GF-D8 (cell line): Measurements from ENCODE around the gene BCO1.

Experiments
- DNase-seq: peaks from one replicate; lab custom pipeline; 2025; lab: John Stamatoyannopoulos, UW

BCO1 gene

GRCh38 chr16:81232740-81233367 is 5.6 kb upstream of the BCO1 start:
- DNase-seq, result no peak

GRCh38 chr16:81237282-81237681 is 1.2 kb upstream of the BCO1 start:
- no peak for DNase-seq

- no peak for DNase-seq
These were observed 570 bp upstream of the BCO1 start for GRCh38 chr16:81237942-81238295.

- no peak for DNase-seq
These were observed 1.1 kb downstream of the BCO1 start for GRCh38 chr16:81239367-81240121.

- DNase-seq, result no peak
These were observed 3.2 kb downstream of the BCO1 start for GRCh38 chr16:81241706-81242105.

- no peak for DNase-seq
These were observed 4.6 kb downstream of the BCO1 start for GRCh38 chr16:81242977-81243618.

GRCh38 chr16:81243942-81244341 is 5.5 kb downstream of the BCO1 start:
- DNase-seq, result no peak

- DNase-seq, result no peak
These were observed 13.4 kb downstream of the BCO1 start for GRCh38 chr16:81251871-81252270.

- DNase-seq, result no peak
These were observed 14.7 kb downstream of the BCO1 start for GRCh38 chr16:81253141-81253540.

- DNase-seq, result no peak
These were observed 16.5 kb downstream of the BCO1 start for GRCh38 chr16:81254922-81255526.

GRCh38 chr16:81259916-81260315 is 21.4 kb downstream of the BCO1 start:
- no peak for DNase-seq

GRCh38 chr16:81261049-81261648 is 22.7 kb downstream of the BCO1 start:
- DNase-seq, result no peak

- DNase-seq, result no peak
These were observed 25.2 kb downstream of the BCO1 start for GRCh38 chr16:81263470-81264220.

GRCh38 chr16:81264386-81264785 is 25.9 kb downstream of the BCO1 start:
- DNase-seq, result no peak

- no peak for DNase-seq
These were observed 26.6 kb downstream of the BCO1 start for GRCh38 chr16:81265052-81265451.

- no peak for DNase-seq
These were observed 27.4 kb downstream of the BCO1 start for GRCh38 chr16:81265658-81266451.

- DNase-seq, result no peak
These were observed 28.2 kb downstream of the BCO1 start for GRCh38 chr16:81266680-81267095.

- DNase-seq, result no peak
These were observed 30.0 kb downstream of the BCO1 start for GRCh38 chr16:81268509-81268908.

- DNase-seq, result no peak
These were observed 34.9 kb downstream of the BCO1 start for GRCh38 chr16:81273223-81273950.

GRCh38 chr16:81275064-81275532 is 36.6 kb downstream of the BCO1 start:
- no peak for DNase-seq
